Measurements from ENCODE around the gene TBC1D9B. TPM values are rescaled to one million over a fixed set of nuclear protein-coding genes. Genes with fewer than 3 reads are reported as not detected.

The TBC1D9B gene
- total RNA-seq, 4 donors from 2014 or later: 115 to 210 (median 168) TPM

DNA sequence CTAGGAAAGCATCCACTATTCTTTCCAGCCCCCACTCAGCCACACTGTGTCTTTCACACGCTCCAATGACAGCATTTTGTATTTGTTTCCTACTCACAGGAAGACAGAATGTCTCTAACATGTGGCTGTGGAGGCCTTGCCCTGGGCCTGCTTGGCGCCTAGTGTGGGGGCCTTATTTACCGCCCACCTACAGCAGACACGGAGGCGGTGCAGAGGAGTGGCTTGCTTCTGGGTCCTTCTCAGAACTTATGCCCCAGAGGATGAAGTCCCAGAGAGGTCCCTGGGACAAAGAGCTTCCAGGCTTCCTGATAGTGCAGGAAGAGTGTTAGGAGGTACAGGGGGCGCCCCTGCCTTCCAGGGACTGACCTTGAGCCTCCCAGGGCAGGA, 40.6 kb downstream of the TBC1D9B start:
- no peak for DNase-seq (ENCODE audit: low spot score in 2 of 2)
- Histone ChIP-seq H3K27ac (peak overlapping the region in 1 of 4 donors; percentile 23), H3K9me3 (peaks cover 0 to 2% (median 0%) of the 10 kb centered on the region in 4 donors), H3K4me3 (no peak overlapping the region), H3K4me1 (peaks cover 0 to 13% (median 0%) of the 10 kb centered on the region in 4 donors), H3K27me3 (no peaks in the 10 kb centered on the region), H3K36me3 (peaks cover 0 to 97% (median 0%) of the 10 kb centered on the region in 3 donors)
- TF ChIP-seq, protein P1, sequence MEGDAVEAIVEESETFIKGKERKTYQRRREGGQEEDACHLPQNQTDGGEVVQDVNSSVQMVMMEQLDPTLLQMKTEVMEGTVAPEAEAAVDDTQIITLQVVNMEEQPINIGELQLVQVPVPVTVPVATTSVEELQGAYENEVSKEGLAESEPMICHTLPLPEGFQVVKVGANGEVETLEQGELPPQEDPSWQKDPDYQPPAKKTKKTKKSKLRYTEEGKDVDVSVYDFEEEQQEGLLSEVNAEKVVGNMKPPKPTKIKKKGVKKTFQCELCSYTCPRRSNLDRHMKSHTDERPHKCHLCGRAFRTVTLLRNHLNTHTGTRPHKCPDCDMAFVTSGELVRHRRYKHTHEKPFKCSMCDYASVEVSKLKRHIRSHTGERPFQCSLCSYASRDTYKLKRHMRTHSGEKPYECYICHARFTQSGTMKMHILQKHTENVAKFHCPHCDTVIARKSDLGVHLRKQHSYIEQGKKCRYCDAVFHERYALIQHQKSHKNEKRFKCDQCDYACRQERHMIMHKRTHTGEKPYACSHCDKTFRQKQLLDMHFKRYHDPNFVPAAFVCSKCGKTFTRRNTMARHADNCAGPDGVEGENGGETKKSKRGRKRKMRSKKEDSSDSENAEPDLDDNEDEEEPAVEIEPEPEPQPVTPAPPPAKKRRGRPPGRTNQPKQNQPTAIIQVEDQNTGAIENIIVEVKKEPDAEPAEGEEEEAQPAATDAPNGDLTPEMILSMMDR (IDR thresholded peaks at IDR 0.05): no peak
- TF ChIP-seq EP300 (IDR thresholded peaks at IDR 0.05): no peak
- no peak for TF ChIP-seq POLR2A (IDR thresholded peaks at IDR 0.05)
- WGBS, 2 donors: 76 to 81% methylated on average over 6 of the region's 6 CpGs

DNA sequence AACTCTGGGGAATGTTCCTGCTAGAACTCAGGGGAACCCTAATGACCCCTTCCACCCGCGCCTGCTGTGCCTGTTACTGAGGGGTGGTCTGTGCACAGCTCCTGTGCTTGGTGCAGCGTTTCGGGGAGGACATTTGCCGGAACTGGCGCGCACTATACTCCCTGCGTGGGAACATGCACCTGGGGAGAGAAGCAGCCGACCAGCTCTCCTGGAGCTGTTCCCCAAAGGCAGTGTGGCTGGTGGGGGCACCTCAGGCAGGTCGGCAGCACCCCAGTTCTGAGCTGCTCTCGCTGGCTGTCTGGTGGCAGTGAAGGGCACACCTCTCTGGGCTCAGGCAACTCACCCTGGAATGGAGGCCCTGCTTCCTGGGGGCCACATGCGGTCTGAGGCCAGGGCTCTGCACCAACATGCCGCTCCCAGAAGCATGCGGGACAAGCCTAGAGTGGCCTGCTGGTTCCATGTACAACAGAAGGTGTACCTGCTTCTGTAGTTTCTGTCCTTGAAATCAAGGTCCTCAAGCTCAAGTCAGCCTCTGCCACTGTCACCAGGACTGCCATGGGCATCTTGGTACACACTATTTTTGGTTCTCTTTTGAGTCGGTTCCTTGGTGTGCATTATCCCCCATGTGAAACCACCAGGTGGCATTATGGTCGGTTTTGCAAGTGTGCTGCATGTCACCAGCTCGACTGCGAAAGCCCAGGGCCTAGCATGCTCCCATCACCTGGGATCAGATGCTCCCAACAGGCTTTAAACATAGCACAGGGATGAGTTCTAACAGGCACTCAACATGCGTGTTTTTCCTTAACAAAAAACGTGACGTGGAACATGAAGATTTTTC, 41.2 kb downstream of the TBC1D9B start:
- H3K9me3 ChIP-seq: peaks cover 0 to 4% (median 0%) of the 10 kb centered on the region in 4 donors
- no peak overlapping the region for H3K4me3 ChIP-seq
- H3K27ac ChIP-seq: peak overlapping the region in 1 of 4 donors; percentile 45
- H3K27me3 ChIP-seq: no peaks in the 10 kb centered on the region
- 76 to 80% methylated on average over 20 to 21 of the region's 21 CpGs for WGBS, 2 donors
- H3K36me3 ChIP-seq: peaks cover 0 to 100% (median 0%) of the 10 kb centered on the region in 3 donors
- peaks cover 0 to 13% (median 0%) of the 10 kb centered on the region in 4 donors for H3K4me1 ChIP-seq
- DNase-seq (ENCODE audit: low spot score in 2 of 2): no peak
- TF ChIP-seq EP300 (IDR thresholded peaks at IDR 0.05): no peak
- TF ChIP-seq, protein P1 (IDR thresholded peaks at IDR 0.05): no peak
- TF ChIP-seq POLR2A (IDR thresholded peaks at IDR 0.05): no peak

DNA sequence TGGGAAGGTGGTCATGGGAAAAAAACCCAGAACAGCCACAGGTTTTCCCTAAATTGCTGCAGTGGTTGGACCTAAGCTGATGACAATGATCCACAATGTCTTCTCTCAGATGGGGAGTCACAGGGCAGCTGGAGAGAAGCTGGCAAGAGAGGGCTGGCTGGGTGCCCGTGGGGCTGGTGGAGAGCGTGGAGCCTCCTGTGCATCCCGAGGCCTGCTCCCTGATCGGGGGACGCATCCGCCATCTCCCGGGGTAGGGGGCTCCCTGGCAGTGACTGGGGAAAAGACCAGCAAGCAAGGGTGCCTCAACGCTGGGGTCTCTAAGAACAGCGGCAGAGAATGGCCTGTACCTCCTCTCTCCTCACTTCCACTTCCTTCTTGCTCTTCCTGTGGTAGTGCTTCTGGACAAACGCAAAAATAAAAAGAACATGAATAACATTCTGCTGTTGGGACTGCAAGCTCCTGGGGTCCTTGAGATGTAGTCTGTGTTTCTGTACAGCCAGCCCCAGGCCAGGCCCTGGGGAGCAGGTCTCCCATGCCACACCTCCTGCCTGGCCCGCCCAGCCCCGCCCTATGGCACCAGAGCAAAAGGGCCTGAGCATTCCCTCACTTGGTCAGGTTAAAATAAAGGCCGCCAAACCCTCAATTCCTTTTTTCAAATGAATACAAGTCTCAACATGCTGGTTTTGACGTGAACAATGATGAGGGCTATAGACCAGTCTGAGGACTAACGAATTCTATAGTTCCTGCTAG, 42.0 kb downstream of the TBC1D9B start:
- no peak for DNase-seq (ENCODE audit: low spot score in 2 of 2)
- no peak overlapping the region for H3K27ac ChIP-seq
- no peak for TF ChIP-seq POLR2A (IDR thresholded peaks at IDR 0.05)
- TF ChIP-seq, protein P1 (IDR thresholded peaks at IDR 0.05): no peak
- TF ChIP-seq EP300 (IDR thresholded peaks at IDR 0.05): no peak

DNA sequence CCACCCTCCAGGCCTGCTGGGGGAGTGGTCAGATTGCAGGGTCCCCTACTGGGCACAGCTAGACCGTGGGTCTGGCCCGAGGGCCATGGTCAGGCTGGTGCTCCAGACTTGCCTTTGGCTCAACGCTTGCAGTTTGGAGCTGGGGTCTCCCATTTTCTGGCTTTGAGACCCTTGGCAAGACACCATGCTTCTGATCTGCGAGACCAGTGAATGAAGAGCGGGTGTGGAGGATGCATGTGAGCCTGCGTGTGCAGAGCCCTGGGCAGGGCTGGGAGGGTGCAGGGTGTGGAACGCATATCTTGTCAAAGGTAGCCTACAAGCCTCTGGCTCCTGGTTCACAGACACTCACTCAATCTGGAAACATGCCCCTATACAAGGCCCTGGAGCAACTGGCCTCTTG, 43.0 kb downstream of the TBC1D9B start:
- Histone ChIP-seq H3K27me3 (no peaks in the 10 kb centered on the region), H3K27ac (no peak overlapping the region), H3K9me3 (peaks cover 0 to 4% (median 0%) of the 10 kb centered on the region in 4 donors), H3K4me3 (no peak overlapping the region), H3K36me3 (peaks cover 0 to 85% (median 0%) of the 10 kb centered on the region in 3 donors), H3K4me1 (peaks cover 0 to 20% (median 2%) of the 10 kb centered on the region in 4 donors)
- no peak for DNase-seq (ENCODE audit: low spot score in 2 of 2)
- TF ChIP-seq EP300 (IDR thresholded peaks at IDR 0.05) (no peak), POLR2A (IDR thresholded peaks at IDR 0.05) (no peak)
- TF ChIP-seq, protein P1 (IDR thresholded peaks at IDR 0.05): no peak
- 92 to 96% methylated on average over 4 to 6 of the region's 7 CpGs for WGBS, 2 donors

More for the DNA sequence above, 42.0 kb downstream of the TBC1D9B start:
- Histone ChIP-seq H3K4me3 (no peak overlapping the region), H3K4me1 (peaks cover 0 to 12% (median 0%) of the 10 kb centered on the region in 4 donors), H3K9me3 (peaks cover 0 to 4% (median 0%) of the 10 kb centered on the region in 4 donors), H3K36me3 (peaks cover 0 to 95% (median 0%) of the 10 kb centered on the region in 3 donors), H3K27me3 (no peaks in the 10 kb centered on the region)
- 84 to 89% methylated on average over 15 of the region's 15 CpGs for WGBS, 2 donors
